Neural cell (in vitro differentiated cells): ENCODE measurements around the gene TPD52L1. TPM values are rescaled to one million over a fixed set of nuclear protein-coding genes. Genes with fewer than 3 reads are reported as not detected.

Experiments used
- H2AFZ ChIP-seq: fragments of 200-600, 300-800 bp; sonication (generic), shearing (Covaris generic); 2 replicates; pipeline ENCODE4 v1.6.0; 2014; ENCODE audit warnings: low read depth, mild to moderate bottlenecking, antibody characterized with exemption, low read length, moderate library complexity
- H3F3A ChIP-seq: fragments of 200-600 bp; shearing (Covaris generic); 2 replicates; pipeline ENCODE4 v1.6.1; 2016; ENCODE audit warnings: mild to moderate bottlenecking, moderate library complexity, mixed read lengths, antibody characterized with exemption, low read length; ENCODE audit not compliant: insufficient read depth, poor library complexity, severe bottlenecking
- H3K27ac ChIP-seq: fragments of 200-600, 300-800 bp; sonication (generic), shearing (Covaris generic); 2 replicates; pipeline ENCODE4 v1.5.1; 2014; ENCODE audit warnings: mild to moderate bottlenecking, low read length, moderate library complexity
- H3K27me3 ChIP-seq: fragments of 300-800, 200-600 bp; sonication (generic), shearing (Covaris generic); 2 replicates; pipeline ENCODE4 v1.6.0; 2014; ENCODE audit warnings: mild to moderate bottlenecking, low read depth, low read length, moderate library complexity; ENCODE audit not compliant: insufficient read depth
- H3K36me3 ChIP-seq: fragments of 300-800, 200-600 bp; sonication (generic), shearing (Covaris generic); 2 replicates; pipeline ENCODE4 v1.5.1; 2014; ENCODE audit warnings: mild to moderate bottlenecking, antibody characterized with exemption, low read length, moderate library complexity; ENCODE audit not compliant: insufficient read depth
- H3K4me2 ChIP-seq: fragments of 300-800, 200-600 bp; sonication (generic), shearing (Covaris generic); 2 replicates; pipeline ENCODE4 v1.6.0; 2014; ENCODE audit warnings: mild to moderate bottlenecking, low read length
- H3K4me3 ChIP-seq: fragments of 300-800, 200-600 bp; sonication (generic), shearing (Covaris generic); 2 replicates; pipeline ENCODE4 v1.5.1; 2014; ENCODE audit warnings: mild to moderate bottlenecking, low read length, moderate library complexity
- H3K79me2 ChIP-seq: fragments of 200-600 bp; shearing (Covaris generic); replicated peaks from 2 replicates; pipeline ENCODE4 v1.6.0; 2014; ENCODE audit warnings: mild to moderate bottlenecking, low read length, moderate library complexity; ENCODE audit not compliant: insufficient read depth
- H3K9ac ChIP-seq: fragments of 300-800, 200-600 bp; sonication (generic), shearing (Covaris generic); 2 replicates; pipeline ENCODE4 v1.6.1; 2016; ENCODE audit warnings: mild to moderate bottlenecking, low read length, mixed read lengths
- H3K9me2 ChIP-seq: fragments of 200-600 bp; shearing (Covaris generic); 2 replicates; pipeline ENCODE4 v1.6.1; 2016; ENCODE audit warnings: mild to moderate bottlenecking, low read length, mixed read lengths; ENCODE audit not compliant: insufficient read depth
- H3K9me3 ChIP-seq: fragments of 200-600, 300-800 bp; sonication (generic), shearing (Covaris generic); 2 replicates; pipeline ENCODE4 v1.6.1; 2016; ENCODE audit warnings: mild to moderate bottlenecking, mixed run types, low read length, moderate library complexity, mixed read lengths
- H4K20me1 ChIP-seq: fragments of 200-600 bp; shearing (Covaris generic); 2 replicates; pipeline ENCODE4 v1.6.1; 2016; ENCODE audit warnings: mild to moderate bottlenecking, mixed run types; ENCODE audit not compliant: insufficient read depth
- EP300 ChIP-seq: fragments of 450-650 bp; conservative IDR thresholded peaks from 2 replicates; pipeline ENCODE4 v1.6.1; 2014; ENCODE audit warnings: antibody characterized with exemption, mild to moderate bottlenecking, moderate library complexity; ENCODE audit not compliant: poor library complexity, severe bottlenecking
- EZH2 ChIP-seq: fragments of 200-600, 300-800 bp; shearing (Covaris generic), sonication (generic); IDR thresholded peaks from 2 replicates; pipeline ENCODE4 v1.6.1; 2014; ENCODE audit warnings: antibody characterized with exemption, low read length, borderline replicate concordance, mild to moderate bottlenecking; ENCODE audit not compliant: insufficient read depth, poor library complexity, severe bottlenecking
- MXI1 ChIP-seq: fragments of 450-650 bp; conservative IDR thresholded peaks from 2 replicates; pipeline ENCODE4 v1.6.1; 2014; ENCODE audit warnings: antibody characterized with exemption, mild to moderate bottlenecking; ENCODE audit not compliant: poor library complexity, severe bottlenecking
- POLR2AphosphoS5 ChIP-seq: IDR thresholded peaks from 2 replicates; pipeline ENCODE4 v1.6.1; 2012
- RAD21 ChIP-seq: fragments of 450-650 bp; conservative IDR thresholded peaks from 2 replicates; pipeline ENCODE4 v1.6.1; 2014; ENCODE audit warnings: antibody characterized with exemption, mild to moderate bottlenecking, moderate library complexity
- SMC3 ChIP-seq: fragments of 450-650 bp; conservative IDR thresholded peaks from 2 replicates; pipeline ENCODE4 v1.6.1; 2014; ENCODE audit warnings: antibody characterized with exemption, mild to moderate bottlenecking, moderate library complexity; ENCODE audit not compliant: poor library complexity
- TAF1 ChIP-seq: IDR thresholded peaks from 2 replicates; pipeline ENCODE4 v1.6.1; 2012; ENCODE audit warnings: low read depth
- polyA plus RNA-seq: library from polyadenylated mRNA; depleted of rRNA; stranded (reverse); fragments of >200 nt; gene quantifications from 2 replicates; pipeline ENCODE4 v1.2.3, GENCODE V29; 2014
- TF ChIP-seq, protein P1 (sequence below): fragments of 450-650 bp; IDR thresholded peaks from 2 replicates; pipeline ENCODE4 v1.5.1; 2014; ENCODE audit warnings: antibody characterized with exemption, mild to moderate bottlenecking, moderate library complexity; ENCODE audit not compliant: poor library complexity, severe bottlenecking
- TF ChIP-seq, protein P2 (sequence below): IDR thresholded peaks from 2 replicates; pipeline ENCODE4 v1.6.1; 2012; ENCODE audit warnings: borderline replicate concordance

Gene TPD52L1
- polyA plus RNA-seq, 1 donor from 2014 or later, result 8.9 TPM

DNA sequence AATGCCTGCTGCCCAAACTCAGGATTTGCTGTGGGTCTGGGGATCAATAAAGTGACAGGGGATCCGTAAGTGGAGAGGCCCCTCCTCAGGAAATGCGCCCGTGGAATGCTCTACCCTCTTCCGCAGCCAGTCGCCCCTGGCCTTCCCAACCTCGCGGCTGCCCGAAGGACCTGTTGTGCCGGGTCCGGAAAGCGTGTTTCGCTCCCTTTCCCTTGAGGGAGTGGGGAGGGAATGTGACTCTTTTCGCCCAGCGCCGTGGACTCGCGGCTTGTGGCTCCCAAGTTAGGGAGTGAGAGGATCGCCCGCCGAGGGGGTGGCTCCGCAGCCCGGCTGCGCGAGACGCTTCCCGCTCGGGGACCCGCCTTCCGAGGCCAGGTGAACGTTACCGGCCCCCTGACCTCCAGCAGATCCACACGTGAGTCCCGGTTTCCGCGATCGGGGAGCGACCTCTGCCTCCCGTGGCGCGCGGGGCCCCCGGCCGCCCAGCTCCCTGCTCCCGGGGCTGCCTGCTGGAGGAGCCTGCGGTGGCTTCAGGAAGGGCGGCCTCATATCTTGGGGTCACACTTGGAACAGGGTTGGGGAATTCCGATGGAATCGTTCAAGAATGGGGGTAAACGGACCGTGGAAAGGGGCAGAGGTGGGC is 666 bp downstream of the TPD52L1 start:
- Histone ChIP-seq H3F3A (no peaks in the 10 kb centered on the region), H2AFZ (peak overlapping the region; percentile 28), H3K9me2 (no peaks in the 10 kb centered on the region), H3K4me3 (peak overlapping the region; percentile 83), H3K79me2 (no peaks in the 10 kb centered on the region), H3K27me3 (peaks cover 38% of the 10 kb centered on the region), H3K27ac (no peak overlapping the region), H3K9ac (peak overlapping the region; percentile 42), H3K36me3 (no peaks in the 10 kb centered on the region), H3K4me2 (peak overlapping the region; percentile 66), H3K9me3 (no peaks in the 10 kb centered on the region), H4K20me1 (no peaks in the 10 kb centered on the region)
- TF ChIP-seq EP300, result no peak

DNA sequence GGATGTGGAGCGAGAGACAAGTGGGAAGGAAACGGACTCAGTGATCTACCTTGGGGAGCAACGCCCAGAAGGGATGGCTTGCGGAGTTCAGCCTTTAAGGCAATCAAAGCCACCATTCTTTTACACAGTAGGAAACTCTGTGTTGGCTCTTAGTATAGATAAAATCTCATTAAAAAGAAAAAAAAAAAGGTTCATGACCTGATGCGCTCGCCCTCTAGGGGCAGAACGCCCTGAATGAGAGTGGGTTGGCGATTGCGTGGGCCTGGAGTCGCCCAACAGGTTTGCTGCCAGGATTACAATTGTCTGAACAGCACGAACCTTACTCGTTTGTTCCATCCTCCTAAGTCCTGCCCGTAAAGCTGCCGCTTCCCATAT is 1.2 kb downstream of the TPD52L1 start:
- no peaks in the 10 kb centered on the region for H4K20me1 ChIP-seq
- H3K9me3 ChIP-seq, result no peaks in the 10 kb centered on the region
- TF ChIP-seq MXI1 (no peak), EP300 (no peak), RAD21 (no peak)
- TF ChIP-seq, protein P1, sequence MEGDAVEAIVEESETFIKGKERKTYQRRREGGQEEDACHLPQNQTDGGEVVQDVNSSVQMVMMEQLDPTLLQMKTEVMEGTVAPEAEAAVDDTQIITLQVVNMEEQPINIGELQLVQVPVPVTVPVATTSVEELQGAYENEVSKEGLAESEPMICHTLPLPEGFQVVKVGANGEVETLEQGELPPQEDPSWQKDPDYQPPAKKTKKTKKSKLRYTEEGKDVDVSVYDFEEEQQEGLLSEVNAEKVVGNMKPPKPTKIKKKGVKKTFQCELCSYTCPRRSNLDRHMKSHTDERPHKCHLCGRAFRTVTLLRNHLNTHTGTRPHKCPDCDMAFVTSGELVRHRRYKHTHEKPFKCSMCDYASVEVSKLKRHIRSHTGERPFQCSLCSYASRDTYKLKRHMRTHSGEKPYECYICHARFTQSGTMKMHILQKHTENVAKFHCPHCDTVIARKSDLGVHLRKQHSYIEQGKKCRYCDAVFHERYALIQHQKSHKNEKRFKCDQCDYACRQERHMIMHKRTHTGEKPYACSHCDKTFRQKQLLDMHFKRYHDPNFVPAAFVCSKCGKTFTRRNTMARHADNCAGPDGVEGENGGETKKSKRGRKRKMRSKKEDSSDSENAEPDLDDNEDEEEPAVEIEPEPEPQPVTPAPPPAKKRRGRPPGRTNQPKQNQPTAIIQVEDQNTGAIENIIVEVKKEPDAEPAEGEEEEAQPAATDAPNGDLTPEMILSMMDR, result peak; percentile 47
- no peaks in the 10 kb centered on the region for H3K36me3 ChIP-seq
- peak overlapping the region; percentile 42 for H3K9ac ChIP-seq
- H3K79me2 ChIP-seq, result no peaks in the 10 kb centered on the region
- H3K4me3 ChIP-seq, result peak overlapping the region; percentile 83
- H3K9me2 ChIP-seq, result no peaks in the 10 kb centered on the region
- no peak overlapping the region for H2AFZ ChIP-seq
- H3F3A ChIP-seq, result no peaks in the 10 kb centered on the region
- no peak overlapping the region for H3K27ac ChIP-seq
- peaks cover 38% of the 10 kb centered on the region for H3K27me3 ChIP-seq
- H3K4me2 ChIP-seq, result no peak overlapping the region

DNA sequence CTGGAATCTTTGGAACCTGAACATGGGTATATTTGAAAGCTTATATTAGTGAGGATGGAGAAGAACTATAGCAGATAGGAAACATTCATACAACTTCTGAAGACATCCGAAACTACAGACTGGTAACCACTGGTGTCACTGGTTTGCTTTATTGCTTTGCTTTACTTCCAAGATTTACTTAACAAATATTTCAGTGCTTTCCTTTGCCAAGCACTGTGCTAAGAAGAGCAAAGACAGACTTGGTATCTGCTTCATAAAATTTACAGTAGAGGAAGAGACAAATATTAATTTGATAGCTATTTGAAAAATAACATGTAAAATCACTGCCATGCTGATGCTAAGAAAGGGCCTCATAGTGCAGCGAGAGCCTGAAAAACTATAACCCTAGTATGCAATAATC is 1.8 kb downstream of the TPD52L1 start:
- H4K20me1 ChIP-seq, result no peaks in the 10 kb centered on the region
- no peaks in the 10 kb centered on the region for H3K9me3 ChIP-seq
- H3K79me2 ChIP-seq, result no peaks in the 10 kb centered on the region
- TF ChIP-seq EP300 (no peak), POLR2AphosphoS5 (no peak), SMC3 (no peak), MXI1 (no peak), RAD21 (no peak), TAF1 (no peak), EZH2 (no peak)
- TF ChIP-seq, protein P2, sequence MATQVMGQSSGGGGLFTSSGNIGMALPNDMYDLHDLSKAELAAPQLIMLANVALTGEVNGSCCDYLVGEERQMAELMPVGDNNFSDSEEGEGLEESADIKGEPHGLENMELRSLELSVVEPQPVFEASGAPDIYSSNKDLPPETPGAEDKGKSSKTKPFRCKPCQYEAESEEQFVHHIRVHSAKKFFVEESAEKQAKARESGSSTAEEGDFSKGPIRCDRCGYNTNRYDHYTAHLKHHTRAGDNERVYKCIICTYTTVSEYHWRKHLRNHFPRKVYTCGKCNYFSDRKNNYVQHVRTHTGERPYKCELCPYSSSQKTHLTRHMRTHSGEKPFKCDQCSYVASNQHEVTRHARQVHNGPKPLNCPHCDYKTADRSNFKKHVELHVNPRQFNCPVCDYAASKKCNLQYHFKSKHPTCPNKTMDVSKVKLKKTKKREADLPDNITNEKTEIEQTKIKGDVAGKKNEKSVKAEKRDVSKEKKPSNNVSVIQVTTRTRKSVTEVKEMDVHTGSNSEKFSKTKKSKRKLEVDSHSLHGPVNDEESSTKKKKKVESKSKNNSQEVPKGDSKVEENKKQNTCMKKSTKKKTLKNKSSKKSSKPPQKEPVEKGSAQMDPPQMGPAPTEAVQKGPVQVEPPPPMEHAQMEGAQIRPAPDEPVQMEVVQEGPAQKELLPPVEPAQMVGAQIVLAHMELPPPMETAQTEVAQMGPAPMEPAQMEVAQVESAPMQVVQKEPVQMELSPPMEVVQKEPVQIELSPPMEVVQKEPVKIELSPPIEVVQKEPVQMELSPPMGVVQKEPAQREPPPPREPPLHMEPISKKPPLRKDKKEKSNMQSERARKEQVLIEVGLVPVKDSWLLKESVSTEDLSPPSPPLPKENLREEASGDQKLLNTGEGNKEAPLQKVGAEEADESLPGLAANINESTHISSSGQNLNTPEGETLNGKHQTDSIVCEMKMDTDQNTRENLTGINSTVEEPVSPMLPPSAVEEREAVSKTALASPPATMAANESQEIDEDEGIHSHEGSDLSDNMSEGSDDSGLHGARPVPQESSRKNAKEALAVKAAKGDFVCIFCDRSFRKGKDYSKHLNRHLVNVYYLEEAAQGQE, result no peak
- TF ChIP-seq, protein P1, result no peak
- no peaks in the 10 kb centered on the region for H3K36me3 ChIP-seq
- no peak overlapping the region for H3K27ac ChIP-seq
- no peaks in the 10 kb centered on the region for H3F3A ChIP-seq
- H3K27me3 ChIP-seq, result peaks cover 38% of the 10 kb centered on the region
- H2AFZ ChIP-seq, result no peak overlapping the region
- no peak overlapping the region for H3K4me2 ChIP-seq
- no peak overlapping the region for H3K9ac ChIP-seq
- H3K9me2 ChIP-seq, result no peaks in the 10 kb centered on the region
- H3K4me3 ChIP-seq, result no peak overlapping the region
